22Rv1 (cell line): ENCODE data around the gene CCDC6.

Experiments used
- ZFX ChIP-seq: fragments of 450-650 bp; IDR thresholded peaks from 2 replicates; pipeline ENCODE4 v1.6.1; 2017; ENCODE audit warnings: antibody characterized with exemption, borderline replicate concordance
- TF ChIP-seq, protein P1 (sequence below): fragments of 450-650 bp; IDR thresholded peaks from 2 replicates; pipeline ENCODE4 v1.5.1; 2017; ENCODE audit warnings: mild to moderate bottlenecking

DNA sequence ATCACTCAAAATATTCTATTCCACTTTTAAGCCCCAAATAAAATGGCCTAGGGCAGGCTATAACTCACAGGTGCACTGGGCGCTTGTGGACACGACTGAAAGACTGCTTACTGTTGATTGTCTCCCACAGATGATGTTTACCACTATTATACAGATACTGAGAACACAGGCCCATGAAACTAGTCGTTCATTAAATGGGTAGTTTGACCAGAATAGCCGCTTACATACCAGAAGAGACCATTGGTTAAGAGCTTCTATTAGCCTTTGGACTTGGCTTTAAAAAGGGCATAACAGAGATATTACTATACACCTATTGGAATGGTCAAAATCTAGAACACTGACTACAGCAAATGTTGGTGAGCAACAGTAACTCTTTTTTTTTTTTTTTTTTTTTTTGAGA lies 4.3 kb downstream of the CCDC6 start:
- TF ChIP-seq ZFX, result no peak
- TF ChIP-seq, protein P1, sequence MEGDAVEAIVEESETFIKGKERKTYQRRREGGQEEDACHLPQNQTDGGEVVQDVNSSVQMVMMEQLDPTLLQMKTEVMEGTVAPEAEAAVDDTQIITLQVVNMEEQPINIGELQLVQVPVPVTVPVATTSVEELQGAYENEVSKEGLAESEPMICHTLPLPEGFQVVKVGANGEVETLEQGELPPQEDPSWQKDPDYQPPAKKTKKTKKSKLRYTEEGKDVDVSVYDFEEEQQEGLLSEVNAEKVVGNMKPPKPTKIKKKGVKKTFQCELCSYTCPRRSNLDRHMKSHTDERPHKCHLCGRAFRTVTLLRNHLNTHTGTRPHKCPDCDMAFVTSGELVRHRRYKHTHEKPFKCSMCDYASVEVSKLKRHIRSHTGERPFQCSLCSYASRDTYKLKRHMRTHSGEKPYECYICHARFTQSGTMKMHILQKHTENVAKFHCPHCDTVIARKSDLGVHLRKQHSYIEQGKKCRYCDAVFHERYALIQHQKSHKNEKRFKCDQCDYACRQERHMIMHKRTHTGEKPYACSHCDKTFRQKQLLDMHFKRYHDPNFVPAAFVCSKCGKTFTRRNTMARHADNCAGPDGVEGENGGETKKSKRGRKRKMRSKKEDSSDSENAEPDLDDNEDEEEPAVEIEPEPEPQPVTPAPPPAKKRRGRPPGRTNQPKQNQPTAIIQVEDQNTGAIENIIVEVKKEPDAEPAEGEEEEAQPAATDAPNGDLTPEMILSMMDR, result no peak
